Measurements from ENCODE around the gene CPTP.

- TF ChIP-seq POLR2A (IDR thresholded peaks at IDR 0.05; ENCODE audit: low read length) (no peak), GATA1 (IDR thresholded peaks at IDR 0.05; ENCODE audit: low read depth, low read length) (no peak)
Observed at GRCh38 chr1:1355416-1355815, 30.8 kb downstream of the CPTP start.

Data from erythroblast (primary cell).